SK-N-MC (cell line): ENCODE data around the gene SSR4.

Experiments used
- EZH2 ChIP-seq: fragments of 200-600 bp; sonication (generic); IDR thresholded peaks from one replicate; pipeline ENCODE4 v1.6.1; 2017; ENCODE audit warnings: antibody characterized with exemption
- FOXP2 ChIP-seq: optimal IDR thresholded peaks from 2 replicates; pipeline ENCODE3; 2011; ENCODE audit warnings: mild to moderate bottlenecking, moderate library complexity; ENCODE audit not compliant: insufficient read depth; ENCODE audit errors: extremely low read length, control extremely low read depth
- POLR2AphosphoS5 ChIP-seq: IDR thresholded peaks from 2 replicates; pipeline ENCODE4 v1.6.1; 2012; ENCODE audit warnings: mild to moderate bottlenecking, low read depth, low read length, borderline replicate concordance

DNA sequence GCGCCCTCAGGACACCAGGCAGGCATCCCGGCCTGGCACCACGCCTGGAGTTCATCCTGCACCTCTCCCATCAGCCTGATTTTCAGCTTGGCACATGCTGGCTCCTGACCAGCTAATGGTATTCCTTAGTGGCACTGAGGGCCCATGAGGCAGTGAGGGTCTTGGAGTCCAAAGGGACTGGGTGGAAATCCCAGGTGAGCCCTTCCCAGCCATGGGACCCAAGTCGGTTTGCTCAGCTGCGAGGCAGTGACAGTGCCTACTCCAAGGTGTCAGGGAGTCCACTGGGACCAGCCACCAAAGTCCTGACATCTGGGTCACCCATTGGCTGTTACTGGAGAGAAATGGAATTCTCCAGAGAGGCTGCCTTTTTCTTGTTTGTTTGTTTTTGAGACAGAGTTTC lies 4.9 kb downstream of the SSR4 start:
- TF ChIP-seq EZH2 = no peak
- no peak for TF ChIP-seq POLR2AphosphoS5
- no peak for TF ChIP-seq FOXP2
